ENCODE results near the gene GADD45B.
"Not testable (repeated sequence)": the region's sequence is repeated elsewhere in the genome, so short reads cannot be mapped to it uniquely, and the experiment has no call there.

The GADD45B gene

GRCh38 chr19:2443116-2443784 is 32.7 kb upstream of the GADD45B start:
- DNase-seq: no peak

GRCh38 chr19:2443785-2444182 is 32.1 kb upstream of the GADD45B start:
- DNase-seq: no peak

- no peak for DNase-seq
Measured at GRCh38 chr19:2444251-2445002, 31.5 kb upstream of the GADD45B start.

- no peak for DNase-seq
Measured at GRCh38 chr19:2446381-2446780, 29.5 kb upstream of the GADD45B start.

- no peak for DNase-seq
Measured at GRCh38 chr19:2449019-2449418, 26.9 kb upstream of the GADD45B start.

GRCh38 chr19:2451138-2451537 is 24.8 kb upstream of the GADD45B start:
- no peak for DNase-seq

GRCh38 chr19:2451741-2452140 is 24.2 kb upstream of the GADD45B start:
- no peak for DNase-seq

- no peak for DNase-seq
Measured at GRCh38 chr19:2453431-2454025, 22.4 kb upstream of the GADD45B start.

GRCh38 chr19:2454199-2454961 is 21.5 kb upstream of the GADD45B start:
- no peak for DNase-seq

GRCh38 chr19:2454962-2455850 is 20.7 kb upstream of the GADD45B start:
- no peak for DNase-seq

- no peak for DNase-seq
Measured at GRCh38 chr19:2455851-2456570, 19.9 kb upstream of the GADD45B start.

GRCh38 chr19:2457394-2458037 is 18.4 kb upstream of the GADD45B start:
- no peak for DNase-seq

GRCh38 chr19:2458054-2458453 is 17.9 kb upstream of the GADD45B start:
- no peak for DNase-seq

GRCh38 chr19:2458776-2459175 is 17.2 kb upstream of the GADD45B start:
- DNase-seq: not testable (repeated sequence)

GRCh38 chr19:2460245-2460644 is 15.7 kb upstream of the GADD45B start:
- DNase-seq: no peak

- DNase-seq: peak; percentile 69
Measured at GRCh38 chr19:2461751-2462634, 13.9 kb upstream of the GADD45B start.

GRCh38 chr19:2462635-2463421 is 13.1 kb upstream of the GADD45B start:
- peak; percentile 88 for DNase-seq

- DNase-seq: not testable (repeated sequence)
Measured at GRCh38 chr19:2463694-2464093, 12.2 kb upstream of the GADD45B start.

- no peak for DNase-seq
Measured at GRCh38 chr19:2464389-2464788, 11.5 kb upstream of the GADD45B start.

All from right kidney (tissue), 1 donor.